GM12872 (cell line): ENCODE measurements around the gene OR52M1.
A peak's percentile ranks its signal among the peaks of the same experiment; 100 is the strongest.

ENCODE experiments used
- CTCF ChIP-seq: IDR thresholded peaks from 3 replicates; pipeline ENCODE4 v1.5.1; 2011; ENCODE audit warnings: low read depth, mild to moderate bottlenecking, low read length, moderate library complexity; ENCODE audit not compliant: insufficient read depth

The OR52M1 gene

DNA sequence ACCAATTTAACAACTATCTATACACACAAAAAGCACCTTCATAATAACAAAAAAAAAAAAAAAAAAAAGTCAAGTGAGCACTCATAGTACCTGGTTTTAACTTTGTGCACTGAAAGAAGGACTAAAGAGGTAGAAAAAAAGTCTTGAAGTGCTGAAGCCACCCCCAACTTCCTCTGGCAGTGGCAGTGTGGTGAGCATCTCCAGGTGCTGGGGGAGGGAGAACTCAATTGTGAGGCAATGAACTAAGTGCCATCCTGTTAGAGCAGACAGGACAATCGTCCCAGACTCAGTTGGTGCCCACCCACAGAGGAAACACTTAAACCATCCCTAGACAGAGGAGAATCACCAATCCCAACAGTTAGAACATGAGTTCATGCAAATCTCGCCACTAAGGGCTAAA is 22.7 kb upstream of the OR52M1 start:
- no peak for TF ChIP-seq CTCF

DNA sequence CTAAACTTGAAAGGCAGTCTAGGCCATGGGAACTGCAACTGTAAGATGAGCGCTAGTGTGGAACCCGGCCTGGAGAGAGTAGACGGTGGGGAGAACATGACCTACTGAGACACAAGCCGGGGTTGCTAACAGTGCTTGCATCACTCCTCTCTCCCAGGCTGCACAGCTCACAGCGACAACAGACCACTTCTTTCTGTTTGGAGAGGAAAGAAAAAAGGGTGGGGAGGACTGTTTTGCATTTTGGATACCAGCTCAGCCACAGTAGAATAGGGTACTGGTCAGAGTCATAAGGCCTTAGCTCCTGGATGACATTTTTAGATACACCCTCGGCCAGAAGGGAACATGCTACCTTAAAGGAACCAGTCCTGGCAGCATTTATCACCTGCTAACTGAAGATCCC is 22.2 kb upstream of the OR52M1 start:
- TF ChIP-seq CTCF, result no peak

- TF ChIP-seq CTCF, result no peak
These were observed 21.3 kb upstream of the OR52M1 start for GRCh38 chr11:4523666-4524065.

DNA sequence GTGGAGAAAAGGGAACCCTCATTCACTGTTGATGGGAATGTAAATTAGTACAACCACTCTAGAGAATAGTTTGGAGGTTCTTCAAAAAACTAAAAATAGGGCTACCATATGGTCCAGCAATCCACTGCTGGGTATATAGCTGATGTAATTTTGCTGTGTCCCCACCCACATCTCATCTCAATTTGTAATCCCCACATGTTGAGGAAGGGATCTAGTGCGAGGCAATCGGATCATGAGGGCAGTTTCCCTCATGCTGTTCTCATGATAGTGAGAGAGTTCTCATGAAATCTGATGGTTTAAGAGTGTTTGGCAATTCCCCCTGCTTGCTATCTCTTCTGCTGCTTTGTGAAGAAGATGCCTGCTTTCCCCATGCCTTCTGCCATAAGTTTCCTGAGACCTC is 17.1 kb upstream of the OR52M1 start:
- no peak for TF ChIP-seq CTCF

DNA sequence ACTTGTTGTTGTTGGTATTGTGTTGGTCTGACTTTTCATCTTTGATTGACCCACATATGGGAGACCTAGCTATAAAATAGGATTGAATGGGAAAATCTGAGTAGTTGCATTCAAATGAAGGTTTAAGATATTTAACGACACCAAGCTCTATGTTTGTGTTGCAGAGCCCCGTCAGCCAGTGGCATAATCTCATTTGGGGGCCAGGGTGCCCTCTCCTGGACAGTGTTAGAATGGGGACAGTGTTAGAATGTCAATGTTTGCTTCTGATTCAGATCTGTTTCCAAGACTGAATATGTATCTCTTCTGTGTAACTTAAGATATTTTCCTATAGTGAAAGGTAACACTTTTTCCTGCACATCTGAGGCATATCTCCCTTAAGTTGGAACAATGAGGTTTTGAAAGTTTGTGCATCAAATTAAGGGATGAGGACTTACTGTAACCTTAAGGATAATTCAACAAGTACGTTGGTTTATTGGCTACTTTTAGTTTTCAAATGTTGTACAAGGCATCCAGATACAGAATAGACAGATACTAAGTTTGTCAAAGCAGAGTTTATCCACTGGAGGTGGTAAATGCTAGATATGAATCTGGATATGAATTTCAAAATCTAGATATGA is 5.3 kb upstream of the OR52M1 start:
- peak; percentile 73 for TF ChIP-seq CTCF

- TF ChIP-seq CTCF, result no peak
These were observed 3.9 kb upstream of the OR52M1 start for GRCh38 chr11:4541071-4541470.

GRCh38 chr11:4543561-4543960 is 1.4 kb upstream of the OR52M1 start:
- no peak for TF ChIP-seq CTCF
